Stimulated activated CD8-positive, alpha-beta memory T cell treated with anti-CD3 and anti-CD28 coated beads, Interleukin-12 subunit alpha, Interleukin-12 subunit beta, amount 100 ng/mL, for 24 hours (primary cell): ENCODE results near the gene ZNF775.

Experiments used
- DNase-seq: peaks from one replicate; pipeline ENCODE4 v3.0.0-alpha.2; 2020; ENCODE audit errors: extremely low read depth

Gene ZNF775

GRCh38 chr7:150368884-150369747, 10.0 kb upstream of the ZNF775 start:
- DNase-seq = no peak

DNA sequence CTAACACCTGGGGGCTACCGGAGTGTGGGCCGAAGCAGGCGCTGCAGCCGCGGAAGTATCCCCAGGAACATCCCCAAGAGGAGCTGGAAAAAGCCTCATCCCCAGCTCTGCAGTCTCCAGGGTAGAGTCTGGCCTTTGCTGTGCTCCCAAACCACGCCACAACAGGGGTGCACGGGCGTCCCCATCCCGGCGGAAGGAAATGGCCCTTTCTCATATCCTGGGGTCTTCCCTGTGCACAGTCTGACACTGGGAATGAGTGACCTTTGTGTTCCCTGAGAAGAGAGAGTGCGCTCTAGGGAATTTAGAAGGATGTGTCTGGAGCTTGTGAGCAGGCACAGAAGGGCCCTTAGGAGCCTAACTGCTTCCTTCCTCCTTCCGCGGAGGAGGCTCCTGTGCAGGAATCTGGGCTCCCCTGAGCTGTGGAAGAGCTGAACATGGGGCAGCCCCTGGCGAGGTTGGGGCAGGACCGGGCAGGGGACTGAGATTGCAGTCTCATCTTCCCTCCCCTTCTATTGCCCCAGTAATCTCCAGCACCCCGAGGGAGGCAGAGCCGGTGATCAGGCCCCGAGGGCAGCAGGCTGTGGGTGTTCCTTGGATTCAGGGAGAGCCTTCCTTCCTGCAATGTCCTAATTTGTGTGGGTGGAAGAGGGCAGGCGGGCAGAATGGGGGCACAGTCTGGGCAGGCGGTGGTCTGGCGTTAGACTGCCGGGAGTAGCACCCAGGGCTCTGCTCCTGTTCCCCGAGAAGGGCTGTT, 9.2 kb upstream of the ZNF775 start:
- no peak for DNase-seq

- no peak for DNase-seq
Measured at GRCh38 chr7:150370612-150371071, 8.5 kb upstream of the ZNF775 start.

GRCh38 chr7:150371131-150371995, 7.8 kb upstream of the ZNF775 start:
- no peak for DNase-seq

GRCh38 chr7:150371996-150372270, 7.2 kb upstream of the ZNF775 start:
- no peak for DNase-seq

- no peak for DNase-seq
Measured at GRCh38 chr7:150372271-150373048, 6.7 kb upstream of the ZNF775 start.

- DNase-seq = no peak
Measured at GRCh38 chr7:150373049-150373801, 5.9 kb upstream of the ZNF775 start.

DNA sequence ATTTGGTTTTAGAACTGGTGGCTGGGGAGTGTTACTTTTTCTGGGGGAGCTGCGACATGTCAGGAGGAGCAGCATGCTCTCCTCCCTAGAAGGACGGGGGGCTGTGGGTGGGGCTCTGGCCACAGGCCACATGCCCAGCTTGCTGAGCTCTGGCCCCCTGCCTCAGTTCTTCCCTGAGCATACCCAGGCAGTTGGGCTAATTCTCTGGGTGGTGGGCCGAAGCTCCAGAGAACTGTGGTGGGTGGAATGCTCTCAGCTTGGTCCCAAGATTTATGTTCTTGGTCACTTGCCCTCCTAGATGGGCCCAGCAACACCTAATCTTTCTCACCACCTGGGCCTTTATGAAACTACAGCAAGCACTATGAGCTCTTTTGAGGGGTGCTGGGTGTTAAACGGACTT, 5.1 kb upstream of the ZNF775 start:
- no peak for DNase-seq

GRCh38 chr7:150374472-150374871, 4.7 kb upstream of the ZNF775 start:
- DNase-seq = no peak

DNA sequence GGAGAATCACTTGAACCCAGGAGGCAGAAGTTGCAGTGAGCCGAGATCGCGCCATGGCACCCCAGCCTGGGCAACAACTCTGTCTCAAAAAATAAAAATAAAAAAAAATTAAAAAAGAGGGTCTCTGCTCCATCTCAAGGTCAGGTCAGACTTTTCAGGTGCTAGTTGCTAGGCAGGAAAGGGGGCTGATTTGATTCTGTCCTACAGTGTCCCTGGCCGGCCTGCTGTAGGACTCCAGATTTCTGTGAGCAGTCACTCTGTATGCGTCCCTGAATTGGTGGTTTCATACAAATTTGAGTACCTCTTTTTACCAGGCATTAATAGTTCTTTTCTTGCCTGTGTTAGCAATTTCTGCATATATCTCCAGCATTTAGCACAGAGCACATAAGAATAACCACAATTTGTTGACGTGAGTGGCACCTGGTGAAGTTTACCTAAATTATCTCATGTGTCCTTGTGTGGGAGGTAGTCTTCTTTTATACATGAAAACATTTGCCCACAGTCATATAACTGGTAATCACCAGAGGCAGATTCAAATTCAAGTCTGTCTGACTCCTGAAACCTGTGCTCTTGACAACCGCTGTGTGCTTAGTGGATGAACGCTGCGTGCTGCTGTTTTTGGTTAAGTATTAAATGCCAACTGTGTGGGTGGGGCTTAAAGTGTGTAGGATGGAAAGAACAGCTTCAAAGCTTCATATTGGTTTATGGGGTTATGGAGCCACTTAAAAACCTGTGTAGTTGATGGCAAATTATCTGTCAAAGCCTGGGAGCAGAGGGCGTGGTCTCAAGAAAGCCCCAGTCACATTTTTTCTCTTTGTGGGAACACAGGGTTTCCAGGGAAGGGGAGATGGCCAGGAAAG, 3.2 kb upstream of the ZNF775 start:
- DNase-seq = no peak

DNA sequence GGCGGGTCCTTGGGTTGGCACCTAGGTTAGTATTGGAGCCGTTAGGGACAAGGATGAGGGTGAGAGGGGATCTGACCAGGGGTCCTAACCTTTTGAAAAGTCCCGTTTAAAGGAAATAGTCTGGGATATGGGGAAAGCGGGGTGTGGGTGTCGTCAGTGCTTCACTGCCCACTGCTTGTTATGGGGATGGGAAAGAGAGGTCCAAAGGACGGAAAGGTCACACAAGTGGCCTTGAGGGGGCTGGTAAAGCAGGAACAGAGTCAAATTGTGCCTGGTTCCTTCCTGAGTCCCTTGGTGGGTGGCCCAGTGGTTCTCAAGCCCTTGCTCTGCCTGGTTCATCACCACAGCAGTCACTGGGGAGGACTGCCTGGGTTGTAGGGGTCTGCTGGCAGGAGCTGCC, 2.6 kb upstream of the ZNF775 start:
- DNase-seq = no peak

GRCh38 chr7:150377196-150377595, 1.9 kb upstream of the ZNF775 start:
- no peak for DNase-seq

GRCh38 chr7:150377635-150378034, 1.5 kb upstream of the ZNF775 start:
- no peak for DNase-seq

DNA sequence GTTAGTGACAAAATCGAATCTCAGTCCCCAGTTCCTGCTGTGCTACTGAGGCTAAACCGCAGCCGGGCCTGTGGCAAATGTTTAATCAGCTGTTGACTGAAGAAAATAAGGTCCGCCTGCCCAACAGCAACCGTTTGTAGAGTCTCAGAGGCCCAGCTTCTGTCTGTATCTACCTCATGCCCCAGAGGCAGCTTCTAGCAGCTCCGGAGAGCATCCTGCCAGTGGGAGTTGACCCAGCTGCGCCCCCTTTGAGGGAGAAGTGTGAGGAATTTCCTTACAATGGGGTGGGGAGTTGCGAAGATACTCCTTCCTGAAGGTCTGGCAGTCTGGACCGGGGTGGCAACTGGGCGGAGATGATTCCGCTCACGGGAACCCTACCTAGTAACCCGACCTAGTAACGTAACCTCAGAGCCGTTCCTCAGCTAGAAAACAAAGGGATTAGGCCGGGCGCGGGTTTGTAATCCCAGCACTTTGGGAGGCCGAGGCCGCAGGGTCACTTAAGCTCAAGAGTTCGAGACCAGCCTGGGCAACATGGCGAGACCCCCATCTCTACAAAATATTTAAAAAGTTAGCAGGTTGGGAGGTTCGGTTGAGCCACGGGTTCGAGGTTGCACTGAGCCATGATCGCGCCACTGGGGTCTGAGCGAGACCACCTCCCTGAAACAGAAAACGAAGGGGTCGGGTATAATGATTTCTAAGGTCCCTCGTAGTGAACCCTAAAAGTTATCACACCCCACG, 846 bp upstream of the ZNF775 start:
- DNase-seq = no peak

DNA sequence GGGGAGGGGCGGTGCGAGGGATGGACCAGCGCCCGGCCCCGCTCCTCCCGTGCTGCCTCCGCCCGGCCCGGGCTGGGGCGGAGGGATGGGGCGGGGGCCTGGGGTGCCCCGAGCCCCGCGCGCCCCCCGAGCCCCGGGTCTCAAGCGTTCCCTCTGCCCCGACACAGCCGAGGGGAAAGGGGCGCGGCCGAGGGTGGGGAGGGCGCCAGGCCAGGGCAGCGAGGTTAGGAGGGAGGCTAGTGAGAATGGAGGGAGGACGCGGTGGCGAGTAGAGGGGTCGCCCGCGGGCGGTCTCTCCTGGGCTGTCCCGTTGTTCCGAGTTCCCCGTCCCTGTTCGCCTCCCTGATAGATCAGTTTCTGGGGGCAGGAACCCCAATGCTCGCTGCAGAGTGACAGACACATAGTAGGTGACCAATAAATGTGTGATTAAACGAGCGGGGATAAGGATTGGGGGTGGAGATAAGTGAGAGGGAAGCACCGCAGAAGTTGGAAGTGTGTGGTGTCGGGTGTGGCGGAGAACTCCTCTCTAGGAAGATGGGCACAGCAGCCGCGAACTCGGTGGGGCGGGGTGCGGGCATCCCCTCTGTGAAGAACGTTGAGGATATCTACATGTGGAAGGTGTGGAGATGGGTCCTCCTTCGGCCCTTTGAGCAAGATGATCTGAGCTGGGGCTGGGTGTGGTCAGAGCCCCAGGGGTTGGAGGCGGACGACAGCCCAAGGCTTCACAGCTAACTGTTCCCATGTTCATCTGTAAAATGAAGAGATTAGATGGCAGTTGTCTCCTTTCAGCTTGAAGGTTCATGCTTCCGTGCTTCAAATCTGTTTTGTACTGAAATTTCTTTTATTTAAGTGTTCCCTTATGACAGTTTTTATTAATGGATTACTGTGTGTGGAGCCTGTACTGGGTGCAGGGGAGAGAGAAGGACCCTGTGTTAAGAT, 580 bp downstream of the ZNF775 start:
- no peak for DNase-seq

DNA sequence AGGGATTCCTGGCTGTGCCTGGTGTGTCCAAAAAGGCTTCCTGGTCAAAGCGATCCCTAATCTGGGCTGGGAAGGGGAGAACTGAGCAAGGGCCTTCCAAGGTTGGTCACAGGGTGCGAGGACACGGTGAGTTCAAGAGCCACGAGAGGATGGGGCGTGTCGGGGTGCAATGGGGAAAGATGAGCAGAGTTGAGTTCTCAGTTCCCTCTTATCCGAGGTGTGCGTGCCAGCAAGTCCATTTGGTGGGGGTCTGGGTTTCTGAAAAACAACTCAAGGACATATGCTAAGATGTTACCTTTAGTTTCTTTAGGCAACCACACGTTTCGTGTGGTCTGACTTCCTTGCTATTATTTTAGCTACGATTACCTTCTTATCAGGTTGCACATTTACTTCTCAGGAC, 1.3 kb downstream of the ZNF775 start:
- no peak for DNase-seq

- no peak for DNase-seq
Measured at GRCh38 chr7:150381096-150381495, 2.0 kb downstream of the ZNF775 start.

GRCh38 chr7:150381785-150382122, 2.6 kb downstream of the ZNF775 start:
- no peak for DNase-seq
